LNCaP clone FGC (cell line): ENCODE data around the gene USP3.

Source experiments
- DNase-seq: peaks from one replicate; pipeline ENCODE4 v3.0.0-alpha.2; 2011; ENCODE audit warnings: low read depth
- H3K4me3 ChIP-seq: 2 replicates; pipeline ENCODE4 v1.5.1; 2011; ENCODE audit warnings: mild to moderate bottlenecking, low read depth, low read length, control low read depth
- CTCF ChIP-seq: IDR thresholded peaks from 2 replicates; pipeline ENCODE4 v1.5.1; 2012; ENCODE audit warnings: mild to moderate bottlenecking; ENCODE audit not compliant: control insufficient read depth, insufficient read depth; ENCODE audit errors: extremely low read depth

Gene USP3

GRCh38 chr15:63495780-63496488 is 8.5 kb upstream of the USP3 start:
- H3K4me3 ChIP-seq = no peak overlapping the region
- DNase-seq = no peak
- TF ChIP-seq CTCF = no peak

- DNase-seq = no peak
- TF ChIP-seq CTCF = no peak
- H3K4me3 ChIP-seq = no peak overlapping the region
Observed at GRCh38 chr15:63497642-63498467, 6.5 kb upstream of the USP3 start.

- no peak for DNase-seq
- TF ChIP-seq CTCF = no peak
- H3K4me3 ChIP-seq = no peak overlapping the region
Observed at GRCh38 chr15:63499175-63499549, 5.2 kb upstream of the USP3 start.

- TF ChIP-seq CTCF = no peak
- H3K4me3 ChIP-seq = no peak overlapping the region
- no peak for DNase-seq
Observed at GRCh38 chr15:63499611-63500010, 4.8 kb upstream of the USP3 start.

GRCh38 chr15:63500265-63501250 is 3.8 kb upstream of the USP3 start:
- DNase-seq = no peak
- TF ChIP-seq CTCF = no peak
- no peak overlapping the region for H3K4me3 ChIP-seq

- TF ChIP-seq CTCF = no peak
Observed at GRCh38 chr15:63501256-63502089, 2.9 kb upstream of the USP3 start.

More at GRCh38 chr15:63501256-63502089, 2.9 kb upstream of the USP3 start:
- DNase-seq = no peak
- H3K4me3 ChIP-seq = no peak overlapping the region
